Measurements from ENCODE around the gene FUT7.
"Not testable (repeated sequence)": the region's sequence is repeated elsewhere in the genome, so short reads cannot be mapped to it uniquely, and the experiment has no call there.

The FUT7 gene

DNA sequence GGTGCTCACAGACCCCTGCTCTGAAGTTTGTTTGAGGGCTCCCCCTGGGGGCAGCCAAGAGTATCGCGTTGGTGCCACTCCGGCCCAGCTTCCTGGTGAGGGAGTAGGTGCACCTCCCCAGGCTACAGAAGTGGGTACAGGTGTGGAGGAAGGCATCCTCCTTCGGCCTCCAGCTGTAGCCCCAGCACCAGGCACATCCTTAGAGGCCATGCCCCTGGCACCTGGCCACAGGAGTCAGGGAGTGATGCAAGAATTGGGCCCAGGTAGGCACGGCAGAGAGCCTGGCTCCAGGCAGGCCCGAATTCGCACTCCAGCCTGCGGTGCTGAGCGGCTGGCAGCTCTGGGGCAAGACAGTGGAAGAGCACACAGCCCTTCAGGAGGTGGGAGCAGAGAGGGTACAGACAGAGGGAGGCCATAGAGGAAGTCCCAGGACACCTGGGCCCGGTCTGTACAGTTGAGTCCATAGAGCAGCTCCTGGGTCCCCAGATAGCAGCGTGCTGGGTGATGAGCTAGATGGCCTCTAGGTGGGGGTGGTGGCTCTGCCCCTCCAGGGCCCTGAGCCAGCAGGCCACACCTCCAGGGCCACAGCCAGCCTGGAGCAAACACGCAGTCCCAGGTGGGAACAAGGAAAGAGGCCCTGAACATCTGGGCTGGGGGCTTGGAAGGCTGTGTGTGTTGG, 36.1 kb upstream of the FUT7 start:
- no peak for DNase-seq (ENCODE audit: low read depth)
- no peak overlapping the region for H3K4me3 ChIP-seq (ENCODE audit: low read depth, low read length)

DNA sequence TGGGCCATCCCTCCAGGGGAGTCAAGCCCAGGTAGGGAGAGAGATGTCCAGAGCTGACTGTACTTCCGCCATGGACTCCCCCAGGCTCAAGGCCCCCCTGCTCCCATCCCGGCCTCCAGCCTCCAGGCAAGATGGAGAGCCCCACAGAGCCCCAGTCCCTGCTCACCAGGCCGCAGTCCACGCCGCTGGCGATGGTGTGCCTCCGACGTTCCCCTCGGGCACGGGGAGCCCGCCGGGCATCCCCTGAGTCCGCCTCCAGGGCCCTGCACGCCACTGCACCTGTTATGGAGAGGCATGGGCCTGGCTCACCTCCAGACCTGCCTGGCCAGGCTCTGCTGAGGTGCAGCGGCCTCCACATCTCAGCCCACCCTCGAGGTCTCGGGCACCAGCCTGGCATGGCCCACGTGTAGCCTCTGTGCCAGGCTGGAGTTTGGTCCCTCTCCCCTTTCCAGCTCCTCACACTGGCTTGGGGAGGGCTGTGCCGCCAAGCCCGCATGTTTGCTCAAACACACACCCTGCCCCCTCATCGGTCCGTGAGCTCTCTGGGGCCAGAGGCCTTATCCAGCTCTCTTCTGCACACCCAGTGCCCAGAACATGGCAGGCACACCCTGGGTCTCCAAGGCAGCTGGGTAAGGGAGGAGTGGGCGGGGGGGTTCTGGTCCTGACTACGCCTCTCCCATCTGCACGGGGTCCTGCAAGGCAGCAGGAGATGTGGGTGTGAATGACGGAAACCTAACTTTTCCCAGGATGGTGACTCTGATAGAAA, 34.4 kb upstream of the FUT7 start:
- no peak for DNase-seq (ENCODE audit: low read depth)
- H3K4me3 ChIP-seq (ENCODE audit: low read depth, low read length) = no peak overlapping the region

DNA sequence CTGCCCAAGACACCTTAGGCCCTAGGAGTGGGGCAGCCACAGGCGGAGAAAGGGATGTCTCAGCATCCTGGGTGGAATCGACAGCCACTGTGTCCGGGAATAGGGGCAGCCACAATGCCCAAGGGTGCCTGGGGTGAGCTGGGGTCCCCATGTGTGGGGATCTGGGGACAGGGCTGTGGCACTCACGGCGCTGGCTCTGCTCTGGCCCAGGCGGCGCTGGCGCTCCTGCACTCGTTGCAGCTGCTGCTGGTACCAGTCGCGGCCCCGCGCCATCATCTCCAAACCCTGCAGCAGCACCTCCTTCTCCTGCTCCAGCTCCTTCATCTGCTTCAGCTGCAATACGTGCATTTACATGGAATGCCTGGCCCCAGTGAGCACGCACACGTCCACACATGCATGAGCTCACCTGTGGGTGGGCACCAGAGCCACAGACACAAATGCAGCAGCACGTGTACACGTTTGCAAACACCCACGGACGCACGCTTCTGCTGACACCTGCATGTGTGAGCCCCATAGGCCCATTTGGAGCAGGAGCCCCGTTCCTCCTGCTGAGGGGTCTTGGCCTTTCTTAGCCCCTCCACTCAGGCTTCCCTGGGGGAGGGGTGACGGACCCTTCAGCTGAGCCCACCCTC, 33.6 kb upstream of the FUT7 start:
- no peak for DNase-seq (ENCODE audit: low read depth)
- no peak overlapping the region for H3K4me3 ChIP-seq (ENCODE audit: low read depth, low read length)

DNA sequence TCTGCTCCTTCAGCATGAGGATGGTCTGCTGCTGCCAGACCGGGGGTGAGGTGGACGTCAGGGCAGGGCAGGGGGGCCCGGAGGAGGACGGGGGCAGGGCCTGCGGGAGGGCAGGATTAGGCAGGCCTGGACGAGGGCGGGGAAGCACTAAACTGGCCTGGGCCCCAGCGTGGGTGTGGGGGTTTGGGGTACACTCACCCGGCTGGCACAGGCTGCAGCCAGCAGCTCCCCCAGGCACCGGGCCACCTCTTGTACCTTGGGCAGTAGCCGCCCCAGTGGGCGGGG, 32.9 kb upstream of the FUT7 start:
- H3K4me3 ChIP-seq (ENCODE audit: low read depth, low read length) = no peak overlapping the region
- no peak for DNase-seq (ENCODE audit: low read depth)

DNA sequence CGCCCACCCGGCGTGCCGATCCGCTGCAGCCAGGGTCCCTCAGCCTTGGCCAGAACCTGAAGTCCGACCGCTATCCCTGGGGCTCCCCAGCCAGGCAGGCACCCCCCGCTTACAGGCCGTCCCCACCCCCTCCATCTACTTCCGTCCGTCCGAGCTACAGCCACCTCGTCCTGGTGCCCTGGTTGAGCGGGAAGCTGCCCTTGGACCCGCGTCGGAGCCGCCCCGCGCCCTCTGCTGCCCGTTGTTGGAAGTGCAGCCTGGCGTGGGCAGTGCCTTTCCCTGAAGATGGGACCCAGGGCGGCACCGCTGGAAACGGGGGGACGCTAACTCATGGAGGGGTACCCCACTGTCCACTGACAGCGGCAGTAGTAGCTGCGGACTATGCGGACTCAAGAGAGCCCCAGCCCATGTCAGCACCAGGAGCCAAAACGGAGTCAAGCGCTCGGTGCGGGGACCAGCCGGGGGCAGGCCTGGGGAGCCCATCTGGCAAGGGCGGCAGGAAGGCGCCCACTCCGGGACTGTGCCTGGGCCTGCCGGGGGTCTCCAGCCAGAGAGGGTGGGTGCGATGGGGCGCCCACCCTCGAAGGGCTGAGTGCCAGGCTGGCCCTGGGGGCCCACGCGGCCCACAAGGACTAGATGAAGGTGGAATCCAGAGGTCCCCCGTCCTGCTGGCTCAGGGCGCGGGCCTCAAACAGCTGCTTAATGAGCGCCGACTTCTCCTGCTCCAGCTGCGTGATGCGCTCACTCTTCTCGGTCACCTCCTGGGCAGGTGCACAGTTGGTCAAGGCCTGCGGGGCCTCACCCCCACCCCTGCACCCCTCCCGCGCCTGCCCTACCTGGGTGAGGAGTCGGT, 32.4 kb upstream of the FUT7 start:
- no peak overlapping the region for H3K4me3 ChIP-seq (ENCODE audit: low read depth, low read length)
- no peak for DNase-seq (ENCODE audit: low read depth)

DNA sequence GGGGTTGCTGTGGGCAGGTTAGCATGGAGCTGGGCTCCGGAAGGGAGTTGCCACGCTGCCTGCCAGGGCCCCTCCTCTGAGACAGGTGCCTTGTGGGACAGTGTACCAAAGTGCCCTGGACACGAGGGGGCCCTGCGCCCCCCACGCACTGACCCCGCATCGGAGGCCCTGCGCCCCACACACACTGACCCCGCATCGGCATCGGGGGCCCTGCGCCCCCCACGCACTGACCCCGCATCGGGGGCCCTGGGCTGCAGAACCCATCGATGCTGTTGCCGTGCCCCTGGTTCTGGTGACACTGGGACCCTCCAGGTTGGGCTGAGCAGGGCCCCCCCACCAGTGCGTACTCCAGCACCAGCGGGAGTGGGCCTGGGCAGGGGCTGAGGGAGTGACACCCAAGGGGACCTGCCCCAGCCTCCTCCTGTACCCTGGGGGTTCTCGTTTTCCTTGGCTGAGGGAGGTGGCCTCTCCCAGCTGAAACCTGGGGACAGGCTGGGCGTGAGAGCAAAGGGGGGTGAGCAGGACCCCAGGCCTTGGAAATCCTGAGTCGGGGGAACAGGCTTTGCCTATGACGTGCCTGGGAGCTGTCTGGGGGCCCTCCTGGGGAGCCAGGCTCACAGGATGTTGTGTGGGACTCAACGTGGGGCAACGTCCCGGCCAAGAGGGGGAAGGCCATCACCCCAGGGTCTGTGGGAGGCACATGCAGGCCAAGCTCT, 31.6 kb upstream of the FUT7 start:
- DNase-seq (ENCODE audit: low read depth) = no peak
- no peak overlapping the region for H3K4me3 ChIP-seq (ENCODE audit: low read depth, low read length)

DNA sequence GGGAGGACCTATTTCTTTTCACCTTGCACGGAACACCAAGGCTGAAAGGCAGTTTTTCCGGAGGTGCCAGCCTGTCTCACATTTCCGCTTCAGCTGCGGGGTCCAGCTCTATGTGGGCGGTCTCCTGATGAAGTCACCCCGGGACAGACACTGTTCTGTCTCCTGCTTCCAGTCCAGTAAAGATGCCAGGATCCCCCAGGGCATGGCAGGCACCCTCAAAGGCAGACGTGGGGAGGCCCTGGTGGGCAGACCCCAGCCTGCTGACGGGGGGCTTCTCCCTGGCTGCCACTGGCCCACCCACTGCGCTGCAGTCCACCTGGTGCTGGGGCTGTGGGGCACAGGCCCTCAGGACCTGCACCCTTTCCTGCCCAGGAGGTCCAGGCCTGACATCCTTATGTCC, 30.9 kb upstream of the FUT7 start:
- H3K4me3 ChIP-seq (ENCODE audit: low read depth, low read length); DNase-seq (ENCODE audit: low read depth): not testable (repeated sequence)

DNA sequence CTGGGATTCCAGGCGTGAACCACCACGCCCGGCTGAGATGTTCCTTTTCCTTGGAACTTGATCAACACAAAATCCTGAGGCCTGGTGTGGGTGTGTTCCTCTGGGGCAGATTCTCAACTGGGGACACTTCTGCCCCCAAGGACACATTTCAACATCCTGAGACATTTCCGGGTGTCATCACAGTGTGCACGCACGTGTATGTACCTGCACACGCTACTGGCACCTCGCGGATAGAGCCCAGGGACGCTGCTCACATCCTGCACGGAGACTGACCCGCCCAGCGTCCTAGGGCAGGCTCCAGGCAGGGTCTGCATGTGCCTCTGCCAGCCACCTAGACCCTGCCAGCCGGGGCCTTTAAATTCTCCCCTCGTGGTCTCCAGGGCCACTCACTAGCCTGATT, 30.5 kb upstream of the FUT7 start:
- no peak overlapping the region for H3K4me3 ChIP-seq (ENCODE audit: low read depth, low read length)
- no peak for DNase-seq (ENCODE audit: low read depth)

DNA sequence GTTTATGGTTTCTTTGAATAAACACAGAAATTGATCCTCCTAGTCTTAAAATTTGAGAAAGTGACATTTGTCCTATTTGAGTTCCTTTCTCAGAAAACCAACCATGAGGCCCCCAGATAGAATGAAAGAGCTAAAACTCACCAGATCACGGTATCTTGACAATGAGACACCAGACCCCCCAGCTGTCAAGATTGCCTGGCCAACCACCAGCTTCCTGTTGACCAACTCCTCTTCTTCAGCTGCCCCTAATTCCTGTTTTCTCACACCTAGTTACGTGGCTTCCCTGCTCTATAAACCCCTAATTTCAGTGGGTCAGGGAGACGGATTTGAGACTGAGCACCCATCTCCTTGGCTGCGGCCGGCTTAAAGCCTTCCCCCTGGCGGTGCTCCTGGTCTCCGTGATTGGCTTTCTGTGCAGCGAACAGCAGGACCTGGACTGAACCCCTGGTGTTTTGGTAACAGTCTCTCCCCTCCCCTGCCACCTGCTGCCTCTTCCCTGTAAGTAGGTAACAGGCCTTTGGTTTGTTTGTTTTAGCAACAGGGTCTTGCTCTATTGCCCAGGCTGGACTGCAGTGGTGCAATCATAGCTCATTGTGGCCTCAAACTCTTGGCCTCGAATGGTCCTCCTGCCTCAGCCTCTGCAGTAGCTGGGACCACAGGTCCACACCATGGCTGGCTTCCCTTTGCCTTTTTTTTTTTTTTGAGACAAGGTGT, 26.8 kb upstream of the FUT7 start:
- no peak overlapping the region for H3K4me3 ChIP-seq (ENCODE audit: low read depth, low read length)
- no peak for DNase-seq (ENCODE audit: low read depth)

DNA sequence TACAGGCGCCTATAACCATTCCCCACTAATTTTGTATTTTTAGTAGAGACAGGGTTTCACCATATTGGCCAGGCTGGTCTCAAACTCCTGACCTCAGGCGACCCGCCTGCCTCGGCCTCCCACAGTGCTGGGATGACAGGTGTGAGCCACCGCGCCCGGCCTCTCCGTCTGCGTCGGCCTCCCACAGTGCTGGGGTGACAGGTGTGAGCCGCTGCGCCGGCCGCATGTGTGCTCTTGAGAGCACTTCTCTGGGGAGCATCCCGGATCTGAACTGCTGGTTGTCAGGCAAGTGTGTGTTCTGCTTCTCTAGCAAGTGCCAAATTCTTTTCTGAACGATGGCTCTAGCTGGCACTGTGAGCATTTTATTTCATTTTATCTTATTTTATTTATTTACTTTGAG, 25.7 kb upstream of the FUT7 start:
- no peak overlapping the region for H3K4me3 ChIP-seq (ENCODE audit: low read depth, low read length)
- DNase-seq (ENCODE audit: low read depth) = no peak

DNA sequence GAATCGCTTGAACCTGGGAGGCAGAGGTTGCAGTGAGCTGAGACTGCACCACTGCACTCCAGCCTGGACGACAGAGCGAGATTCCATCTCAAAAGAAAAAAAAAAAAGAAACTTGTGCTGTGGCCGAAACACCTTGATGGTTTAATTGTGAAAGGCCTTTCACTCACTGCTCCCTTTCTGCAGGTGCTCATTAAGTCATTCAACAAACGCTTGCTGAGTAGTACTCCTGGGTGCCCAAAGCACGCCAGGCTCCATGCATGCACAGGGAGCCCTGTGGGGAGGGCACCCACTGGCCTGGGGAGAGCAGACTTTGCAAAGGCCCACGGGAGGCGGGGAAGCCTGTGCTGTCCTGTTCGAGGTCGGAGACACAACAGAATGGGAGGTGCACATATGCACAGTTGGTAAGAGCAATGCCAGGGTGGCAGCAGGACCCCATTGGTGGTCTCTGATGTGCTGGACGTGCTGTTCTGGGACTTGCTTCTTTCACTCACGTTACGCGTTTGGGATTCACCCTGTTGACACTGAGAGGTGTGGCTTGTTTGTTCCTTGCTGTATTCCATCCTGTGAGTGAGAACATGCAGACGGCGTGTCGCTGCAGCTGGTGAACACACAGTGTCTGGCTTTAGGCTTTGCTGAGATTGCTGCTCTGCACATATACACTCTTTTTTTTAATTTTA, 25.0 kb upstream of the FUT7 start:
- DNase-seq (ENCODE audit: low read depth) = no peak
- no peak overlapping the region for H3K4me3 ChIP-seq (ENCODE audit: low read depth, low read length)

DNA sequence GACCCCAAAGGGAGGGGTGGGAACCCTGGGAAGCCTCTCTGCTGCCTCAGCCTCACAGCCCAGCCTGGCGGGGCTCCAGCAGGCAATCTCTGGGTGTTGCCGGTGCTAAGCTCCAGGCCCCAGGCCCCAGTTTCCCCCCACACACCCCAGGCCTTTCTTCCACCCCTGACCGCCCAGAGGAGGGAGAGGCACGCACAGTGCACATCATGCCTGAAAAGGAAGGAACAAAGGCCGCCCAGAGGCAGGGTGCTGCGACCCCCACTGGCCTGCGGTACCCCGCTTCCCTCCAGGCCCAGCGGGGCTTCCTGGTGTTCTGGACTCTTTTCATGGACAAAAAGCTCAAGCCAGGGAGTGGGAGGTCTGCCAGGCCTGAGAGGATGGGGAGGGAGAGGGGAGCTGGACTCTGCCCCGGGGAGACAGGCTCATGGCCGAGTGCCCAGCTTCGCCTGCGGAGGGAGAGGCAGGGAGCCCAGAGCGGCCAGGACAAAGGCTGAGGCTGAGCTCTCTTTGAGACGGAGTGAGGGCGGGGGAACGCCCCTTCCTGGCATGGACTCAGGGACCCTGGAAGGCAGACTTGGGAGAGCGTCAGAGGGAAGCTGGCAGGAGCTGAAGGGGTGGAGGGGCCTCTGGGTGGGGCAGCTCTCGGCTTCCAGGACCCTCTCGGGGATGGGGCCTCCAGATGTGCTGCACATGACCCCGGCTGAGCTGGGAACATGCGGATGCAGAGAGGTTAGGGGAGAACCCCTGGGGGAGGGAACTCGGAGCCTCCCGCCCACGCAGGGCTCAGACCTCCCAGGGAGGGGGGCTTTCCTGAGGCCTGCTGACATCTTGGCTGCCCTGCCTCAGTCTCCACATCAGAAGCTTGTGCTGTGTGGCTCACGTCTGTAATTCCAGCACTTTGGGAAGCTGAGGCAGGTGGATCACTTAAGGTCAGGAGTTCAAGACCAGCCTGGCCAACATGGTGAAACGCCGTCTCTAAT, 23.8 kb upstream of the FUT7 start:
- H3K4me3 ChIP-seq (ENCODE audit: low read depth, low read length) = no peak overlapping the region
- DNase-seq (ENCODE audit: low read depth) = peak; percentile 39

DNA sequence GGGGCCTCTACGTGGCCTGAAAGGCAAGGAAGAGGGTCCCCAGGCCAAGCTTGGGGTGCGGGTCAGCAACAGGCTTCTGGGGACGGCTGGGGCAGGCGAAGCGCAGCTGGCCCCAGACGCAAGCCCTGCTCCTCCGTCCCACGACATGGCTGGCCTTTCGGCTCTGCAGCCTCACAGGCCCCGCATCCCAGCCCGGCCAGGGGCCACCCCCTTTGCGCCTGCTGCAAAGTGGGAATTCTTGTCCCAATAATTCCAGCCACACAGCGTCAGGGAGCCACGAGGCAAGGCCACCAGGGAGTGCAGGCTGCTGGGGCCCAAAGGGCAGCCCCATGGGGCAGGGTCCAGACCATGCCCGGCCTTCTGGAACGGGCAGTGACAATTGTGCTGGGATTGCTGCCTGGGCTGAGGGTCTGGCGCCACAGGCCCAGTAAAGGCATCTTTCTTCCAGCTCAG, 23.1 kb upstream of the FUT7 start:
- no peak for DNase-seq (ENCODE audit: low read depth)
- H3K4me3 ChIP-seq (ENCODE audit: low read depth, low read length) = no peak overlapping the region

DNA sequence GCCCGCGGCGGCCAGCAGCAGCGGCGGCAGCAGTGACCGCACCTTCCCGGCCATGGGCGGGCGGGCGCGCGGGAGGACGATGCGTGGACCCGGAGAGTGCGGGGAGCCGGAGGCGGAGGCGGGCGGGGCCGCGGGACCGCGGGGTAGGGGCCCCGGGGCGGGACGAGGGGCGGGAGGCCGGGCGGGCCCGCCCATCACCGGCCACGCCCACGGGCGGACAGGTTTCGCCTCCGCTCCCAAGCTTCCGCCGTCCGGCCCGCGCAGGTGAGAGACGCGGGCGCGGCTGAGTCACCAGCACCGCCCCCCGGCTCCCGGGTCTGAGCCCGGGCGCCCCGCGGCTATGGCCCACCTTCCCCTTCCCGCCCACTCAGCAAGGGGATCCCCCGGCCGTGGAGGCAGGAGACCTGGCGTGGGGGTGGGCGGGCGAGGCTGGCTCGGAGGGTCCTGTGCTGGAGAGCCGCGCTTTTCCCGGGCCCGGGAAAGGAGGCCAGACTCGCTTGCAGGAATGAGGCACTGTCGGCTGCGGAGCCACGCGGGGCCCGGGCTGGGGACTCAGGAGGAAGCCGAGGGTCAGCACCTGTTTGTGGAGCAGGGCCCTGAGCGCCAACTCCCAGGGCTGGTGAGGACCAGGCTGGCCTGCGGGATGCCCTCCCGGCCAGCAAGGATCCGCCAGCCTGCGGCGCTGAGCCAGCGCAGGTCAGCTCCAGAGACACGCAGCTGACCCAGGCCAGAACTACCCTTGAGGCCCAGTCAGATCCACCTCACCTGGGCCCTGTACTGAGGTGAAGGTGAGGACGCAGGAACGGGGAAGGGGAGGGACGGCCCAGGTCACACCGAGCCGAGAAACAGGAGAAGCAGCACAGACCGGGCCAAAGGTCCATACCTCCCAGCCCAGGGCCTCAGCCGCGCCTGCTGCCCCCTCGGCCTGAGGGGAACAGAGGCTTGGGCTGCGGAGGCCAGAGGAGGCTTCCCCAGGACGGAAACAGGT, 22.4 kb upstream of the FUT7 start, which contains the start of gene ENTPD2:
TSS of gene ENTPD2 (minus strand) at position 118 of the 988 bp plus-strand sequence. CDS start at position 54, 64 bp downstream.
- DNase-seq (ENCODE audit: low read depth) = no peak
- no peak within 1 kb of the TSS for H3K4me3 ChIP-seq (ENCODE audit: low read depth, low read length)

DNA sequence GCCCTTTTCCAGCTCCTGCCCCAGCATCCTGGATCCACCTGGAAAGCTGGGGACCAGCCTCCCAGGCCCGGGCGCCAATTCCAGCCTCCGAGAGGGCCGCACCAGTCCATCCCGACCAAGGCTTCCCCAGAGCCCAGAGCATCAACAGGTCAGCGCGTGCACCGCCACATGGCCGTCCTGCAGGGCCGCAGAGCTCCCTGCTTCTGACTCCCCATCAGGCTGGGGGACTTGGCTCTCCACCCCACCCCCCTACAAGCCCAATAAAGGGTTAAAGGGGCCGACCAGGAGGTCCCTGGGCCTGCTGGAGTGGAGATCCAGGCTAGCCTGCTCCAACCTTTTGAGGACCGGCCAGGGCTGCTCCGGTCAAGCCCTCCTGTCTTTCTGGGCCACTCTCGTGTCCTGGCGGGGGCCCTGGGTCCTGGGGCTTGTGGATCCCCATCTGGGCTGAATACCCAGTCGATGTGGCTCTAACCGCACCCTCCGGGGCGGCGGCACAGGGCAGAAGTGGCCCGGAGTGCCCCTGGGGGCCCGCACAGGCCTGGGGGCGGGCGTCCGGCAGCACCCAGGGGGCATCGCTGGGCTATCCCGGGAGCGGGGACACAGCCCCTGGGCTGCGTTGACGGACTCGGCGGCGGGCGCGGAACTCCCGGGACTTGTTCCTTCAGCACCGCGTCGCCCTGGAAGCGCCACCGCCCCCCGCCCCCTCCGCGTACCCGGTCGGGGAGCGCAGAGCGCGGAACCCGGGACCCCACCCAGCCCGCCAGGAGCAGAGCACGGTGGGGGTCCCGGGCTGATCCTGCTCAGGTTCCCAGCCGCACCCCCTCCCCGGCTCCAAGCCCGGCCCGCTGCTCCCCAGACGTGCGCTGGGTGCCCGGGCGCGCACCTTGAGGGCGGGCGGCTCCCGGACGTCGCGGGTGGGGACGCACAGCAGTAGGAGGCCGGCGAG, 21.4 kb upstream of the FUT7 start:
- no peak for DNase-seq (ENCODE audit: low read depth)

More for the DNA sequence above, 21.4 kb upstream of the FUT7 start:
- H3K4me3 ChIP-seq (ENCODE audit: low read depth, low read length) = no peak overlapping the region

Data from skeletal muscle cell (primary cell).